Ishikawa (cell line): ENCODE results near the gene LEFTY2.

Experiments used
- CEBPB ChIP-seq: IDR thresholded peaks from 2 replicates; pipeline ENCODE4 v1.6.1; 2012
- CREB1 ChIP-seq: IDR thresholded peaks from 2 replicates; pipeline ENCODE4 v1.6.1; 2012; ENCODE audit warnings: low read depth
- EGR1 ChIP-seq: IDR thresholded peaks from 2 replicates; pipeline ENCODE4 v1.6.1; 2012
- EP300 ChIP-seq: IDR thresholded peaks from 2 replicates; pipeline ENCODE4 v1.6.1; 2012; ENCODE audit warnings: borderline replicate concordance
- FOXM1 ChIP-seq: IDR thresholded peaks from 2 replicates; pipeline ENCODE4 v1.6.1; 2012; ENCODE audit warnings: low read depth, borderline replicate concordance
- NFIC ChIP-seq: IDR thresholded peaks from 2 replicates; pipeline ENCODE4 v1.6.1; 2012
- RAD21 ChIP-seq: IDR thresholded peaks from 2 replicates; pipeline ENCODE4 v1.6.1; 2012; ENCODE audit warnings: low read depth
- REST ChIP-seq: IDR thresholded peaks from 2 replicates; pipeline ENCODE4 v1.6.1; 2012; ENCODE audit warnings: low read depth, mild to moderate bottlenecking
- TAF1 ChIP-seq: IDR thresholded peaks from 2 replicates; pipeline ENCODE4 v1.6.1; 2012; ENCODE audit warnings: low read depth, mild to moderate bottlenecking
- TCF12 ChIP-seq: IDR thresholded peaks from 2 replicates; pipeline ENCODE4 v1.6.1; 2012; ENCODE audit warnings: low read depth
- TEAD4 ChIP-seq: IDR thresholded peaks from 2 replicates; pipeline ENCODE4 v1.6.1; 2012
- USF1 ChIP-seq: IDR thresholded peaks from 2 replicates; pipeline ENCODE4 v1.6.1; 2012
- YY1 ChIP-seq: IDR thresholded peaks from 2 replicates; pipeline ENCODE4 v1.6.1; 2012; ENCODE audit warnings: low read depth
- ZBTB7A ChIP-seq: IDR thresholded peaks from 2 replicates; pipeline ENCODE4 v1.6.1; 2012; ENCODE audit warnings: low read depth
- TF ChIP-seq, protein P1 (sequence below): IDR thresholded peaks from 2 replicates; pipeline ENCODE4 v1.6.1; 2012

Gene LEFTY2

GRCh38 chr1:225937048-225937968 is 3.7 kb downstream of the LEFTY2 start:
- TF ChIP-seq TCF12 (no peak), CEBPB (no peak), EGR1 (no peak), CREB1 (no peak), YY1 (no peak), NFIC (no peak), EP300 (no peak), ZBTB7A (no peak), USF1 (no peak), TAF1 (no peak), FOXM1 (no peak), TEAD4 (no peak), REST (no peak)
- TF ChIP-seq, protein P1, sequence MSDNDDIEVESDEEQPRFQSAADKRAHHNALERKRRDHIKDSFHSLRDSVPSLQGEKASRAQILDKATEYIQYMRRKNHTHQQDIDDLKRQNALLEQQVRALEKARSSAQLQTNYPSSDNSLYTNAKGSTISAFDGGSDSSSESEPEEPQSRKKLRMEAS = no peak

- no peak for TF ChIP-seq TAF1
- TF ChIP-seq USF1 = no peak
- no peak for TF ChIP-seq YY1
- TF ChIP-seq TCF12 = no peak
- TF ChIP-seq CEBPB = no peak
- no peak for TF ChIP-seq RAD21
- TF ChIP-seq REST = no peak
- no peak for TF ChIP-seq NFIC
- TF ChIP-seq EP300 = no peak
- TF ChIP-seq FOXM1 = no peak
These were observed 4.5 kb downstream of the LEFTY2 start for GRCh38 chr1:225936523-225936922.

DNA sequence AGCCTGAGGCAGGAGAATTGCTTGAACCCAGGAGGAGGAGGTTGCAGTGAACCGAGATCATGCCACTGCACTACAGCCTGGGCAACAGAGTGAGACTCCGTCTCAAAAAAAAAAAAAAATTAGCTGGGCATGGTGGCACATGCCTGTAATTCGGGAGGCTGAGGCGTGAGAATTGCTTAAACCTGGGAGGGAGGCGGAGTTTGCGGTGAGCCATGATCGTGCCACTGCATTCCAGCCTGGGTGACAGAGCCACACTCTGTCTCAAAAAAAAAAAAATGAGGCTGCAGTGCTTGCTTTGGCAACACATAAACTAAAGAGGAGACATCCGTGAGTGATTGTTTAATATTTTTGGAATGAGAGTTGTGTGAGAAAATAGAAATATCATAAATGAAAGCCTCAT is 4.9 kb downstream of the LEFTY2 start:
- peak; percentile 20; the same call in 1 of the 2 replicates for TF ChIP-seq TEAD4

GRCh38 chr1:225934711-225935110 is 6.3 kb downstream of the LEFTY2 start:
- TF ChIP-seq ZBTB7A (no peak), REST (no peak), CEBPB (no peak), EGR1 (no peak), USF1 (no peak), TAF1 (no peak), FOXM1 (no peak), RAD21 (no peak), NFIC (no peak), EP300 (no peak)
- TF ChIP-seq, protein P1 = no peak
